IPS-18a (cell line): ENCODE measurements around the gene PFN1.
"Not testable (repeated sequence)": the region's sequence is repeated elsewhere in the genome, so short reads cannot be mapped to it uniquely, and the experiment has no call there.

Experiments
- H3K27ac ChIP-seq: one replicate; pipeline ENCODE4 v1.5.1; 2013; ENCODE audit warnings: low read length
- H3K27me3 ChIP-seq: one replicate; pipeline ENCODE4 v1.6.1; 2013; ENCODE audit warnings: mild to moderate bottlenecking, low read length; ENCODE audit not compliant: control insufficient read depth, insufficient read depth
- H3K36me3 ChIP-seq: one replicate; pipeline ENCODE4 v1.6.1; 2013; ENCODE audit warnings: low read depth, low read length; ENCODE audit not compliant: control insufficient read depth
- H3K4me1 ChIP-seq: one replicate; pipeline ENCODE4 v1.6.1; 2013; ENCODE audit warnings: low read depth, low read length; ENCODE audit not compliant: control insufficient read depth
- H3K4me3 ChIP-seq: one replicate; pipeline ENCODE4 v1.5.1; 2013; ENCODE audit warnings: low read length
- H3K9ac ChIP-seq: one replicate; pipeline ENCODE4 v1.6.1; 2013; ENCODE audit warnings: mild to moderate bottlenecking, low read length, moderate library complexity
- H3K9me3 ChIP-seq: one replicate; pipeline ENCODE4 v1.6.1; 2013; ENCODE audit warnings: low read depth, low read length; ENCODE audit not compliant: control insufficient read depth

PFN1 gene

GRCh38 chr17:4906642-4907041 lies 41.7 kb downstream of the PFN1 start:
- H3K4me1 ChIP-seq: peaks cover 10% of the 10 kb centered on the region

GRCh38 chr17:4903051-4903818 lies 45.1 kb downstream of the PFN1 start, which contains the start of gene CHRNE:
Gene CHRNE (minus strand): TSS chr17:4903098. CDS start chr17:4903063, 35 bp downstream.
- Histone ChIP-seq H3K9me3 (no peaks in the 10 kb centered on the region), H3K4me1 (no peaks in the 10 kb centered on the region), H3K27ac (no peak within 1 kb of the TSS), H3K4me3 (no peak within 1 kb of the TSS), H3K9ac (no peak within 1 kb of the TSS), H3K36me3 (no peaks in the 10 kb centered on the region), H3K27me3 (no peaks in the 10 kb centered on the region)

More at GRCh38 chr17:4906642-4907041, 41.7 kb downstream of the PFN1 start:
- not testable (repeated sequence) for H3K9me3 ChIP-seq, H3K4me3 ChIP-seq, H3K27me3 ChIP-seq, H3K9ac ChIP-seq, H3K27ac ChIP-seq, H3K36me3 ChIP-seq

GRCh38 chr17:4902540-4902939 lies 45.8 kb downstream of the PFN1 start:
- H3K36me3 ChIP-seq: no peaks in the 10 kb centered on the region
- no peaks in the 10 kb centered on the region for H3K4me1 ChIP-seq
- no peak overlapping the region for H3K27ac ChIP-seq
- H3K27me3 ChIP-seq: no peaks in the 10 kb centered on the region
- H3K4me3 ChIP-seq: no peak overlapping the region
- H3K9me3 ChIP-seq: no peaks in the 10 kb centered on the region
- no peak overlapping the region for H3K9ac ChIP-seq

GRCh38 chr17:4901648-4902344 lies 46.5 kb downstream of the PFN1 start:
- no peaks in the 10 kb centered on the region for H3K27me3 ChIP-seq
- no peak overlapping the region for H3K9ac ChIP-seq
- no peaks in the 10 kb centered on the region for H3K9me3 ChIP-seq
- H3K36me3 ChIP-seq: no peaks in the 10 kb centered on the region
- no peak overlapping the region for H3K27ac ChIP-seq
- no peak overlapping the region for H3K4me3 ChIP-seq
- H3K4me1 ChIP-seq: no peaks in the 10 kb centered on the region

- H3K27ac ChIP-seq: no peak overlapping the region
- no peak overlapping the region for H3K9ac ChIP-seq
- H3K4me1 ChIP-seq: no peaks in the 10 kb centered on the region
- H3K36me3 ChIP-seq: peaks cover 5% of the 10 kb centered on the region
- no peaks in the 10 kb centered on the region for H3K9me3 ChIP-seq
- H3K27me3 ChIP-seq: no peaks in the 10 kb centered on the region
- H3K4me3 ChIP-seq: no peak overlapping the region
Measured at GRCh38 chr17:4901108-4901647, 47.2 kb downstream of the PFN1 start.

GRCh38 chr17:4900231-4901107 lies 47.9 kb downstream of the PFN1 start:
- H3K36me3 ChIP-seq: peaks cover 5% of the 10 kb centered on the region
- H3K27ac ChIP-seq: no peak overlapping the region
- H3K4me3 ChIP-seq: no peak overlapping the region
- H3K9me3 ChIP-seq: no peaks in the 10 kb centered on the region
- H3K27me3 ChIP-seq: no peaks in the 10 kb centered on the region
- no peaks in the 10 kb centered on the region for H3K4me1 ChIP-seq
- H3K9ac ChIP-seq: no peak overlapping the region

- peaks cover 10% of the 10 kb centered on the region for H3K36me3 ChIP-seq
- H3K27ac ChIP-seq: no peak within 1 kb of the TSS
- H3K9me3 ChIP-seq: no peaks in the 10 kb centered on the region
- H3K9ac ChIP-seq: no peak within 1 kb of the TSS
- H3K27me3 ChIP-seq: no peaks in the 10 kb centered on the region
- H3K4me3 ChIP-seq: no peak within 1 kb of the TSS
- no peaks in the 10 kb centered on the region for H3K4me1 ChIP-seq
Measured at GRCh38 chr17:4899341-4900230, 48.7 kb downstream of the PFN1 start, which contains the start of gene C17orf107. Gene C17orf107 (plus strand): TSS chr17:4899536. CDS start chr17:4899763, 227 bp downstream.

GRCh38 chr17:4898927-4899326 lies 49.4 kb downstream of the PFN1 start:
- H3K4me3 ChIP-seq: no peak overlapping the region

GRCh38 chr17:4898351-4898750 lies 50.0 kb downstream of the PFN1 start:
- Histone ChIP-seq H3K4me3 (no peak overlapping the region), H3K9ac (no peak overlapping the region), H3K27me3 (no peaks in the 10 kb centered on the region), H3K27ac (no peak overlapping the region), H3K9me3 (no peaks in the 10 kb centered on the region), H3K4me1 (no peaks in the 10 kb centered on the region), H3K36me3 (peaks cover 14% of the 10 kb centered on the region)

More at GRCh38 chr17:4898927-4899326, 49.4 kb downstream of the PFN1 start:
- peaks cover 14% of the 10 kb centered on the region for H3K36me3 ChIP-seq
- no peaks in the 10 kb centered on the region for H3K27me3 ChIP-seq
- no peaks in the 10 kb centered on the region for H3K4me1 ChIP-seq
- H3K9ac ChIP-seq: no peak overlapping the region
- no peak overlapping the region for H3K27ac ChIP-seq
- H3K9me3 ChIP-seq: no peaks in the 10 kb centered on the region

- Histone ChIP-seq H3K36me3 (peaks cover 14% of the 10 kb centered on the region), H3K4me1 (no peaks in the 10 kb centered on the region), H3K9ac (no peak overlapping the region), H3K9me3 (no peaks in the 10 kb centered on the region), H3K27me3 (no peaks in the 10 kb centered on the region), H3K4me3 (no peak overlapping the region), H3K27ac (no peak overlapping the region)
Measured at GRCh38 chr17:4897785-4898184, 50.5 kb downstream of the PFN1 start.
